ENCODE data around the gene CEACAM5.

- TF ChIP-seq, protein P1, sequence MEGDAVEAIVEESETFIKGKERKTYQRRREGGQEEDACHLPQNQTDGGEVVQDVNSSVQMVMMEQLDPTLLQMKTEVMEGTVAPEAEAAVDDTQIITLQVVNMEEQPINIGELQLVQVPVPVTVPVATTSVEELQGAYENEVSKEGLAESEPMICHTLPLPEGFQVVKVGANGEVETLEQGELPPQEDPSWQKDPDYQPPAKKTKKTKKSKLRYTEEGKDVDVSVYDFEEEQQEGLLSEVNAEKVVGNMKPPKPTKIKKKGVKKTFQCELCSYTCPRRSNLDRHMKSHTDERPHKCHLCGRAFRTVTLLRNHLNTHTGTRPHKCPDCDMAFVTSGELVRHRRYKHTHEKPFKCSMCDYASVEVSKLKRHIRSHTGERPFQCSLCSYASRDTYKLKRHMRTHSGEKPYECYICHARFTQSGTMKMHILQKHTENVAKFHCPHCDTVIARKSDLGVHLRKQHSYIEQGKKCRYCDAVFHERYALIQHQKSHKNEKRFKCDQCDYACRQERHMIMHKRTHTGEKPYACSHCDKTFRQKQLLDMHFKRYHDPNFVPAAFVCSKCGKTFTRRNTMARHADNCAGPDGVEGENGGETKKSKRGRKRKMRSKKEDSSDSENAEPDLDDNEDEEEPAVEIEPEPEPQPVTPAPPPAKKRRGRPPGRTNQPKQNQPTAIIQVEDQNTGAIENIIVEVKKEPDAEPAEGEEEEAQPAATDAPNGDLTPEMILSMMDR (IDR thresholded peaks at IDR 0.05; ENCODE audit: poor library complexity): no peak
- TF ChIP-seq EZH2 (IDR thresholded peaks at IDR 0.05; ENCODE audit: borderline replicate concordance) (no peak), EZH2phosphoT487 (IDR thresholded peaks at IDR 0.05; ENCODE audit: low read depth, severe bottlenecking, unreplicated experiment) (no peak)
Observed at GRCh38 chr19:41689993-41690800, 18.2 kb upstream of the CEACAM5 start.

Data from hepatocyte (in vitro differentiated cells).